Panc1 (cell line): ENCODE data around the gene MED16.

Experiments
- CTCF ChIP-seq: fragments of 450-650 bp; IDR thresholded peaks from 2 replicates; pipeline ENCODE4 v1.5.1; 2017; ENCODE audit warnings: mild to moderate bottlenecking
- POLR2AphosphoS5 ChIP-seq: IDR thresholded peaks from 2 replicates; pipeline ENCODE4 v1.6.1; 2012; ENCODE audit warnings: mild to moderate bottlenecking, low read depth, low read length, moderate library complexity
- SIN3A ChIP-seq: IDR thresholded peaks from 2 replicates; pipeline ENCODE4 v1.6.1; 2012; ENCODE audit warnings: low read depth, mild to moderate bottlenecking, low read length, moderate library complexity, borderline replicate concordance; ENCODE audit not compliant: insufficient read depth

GRCh38 chr19:835210-835810 lies 57.7 kb downstream of the MED16 start:
- TF ChIP-seq POLR2AphosphoS5 (no peak), CTCF (no peak), SIN3A (no peak)
